Keratinocyte (primary cell): ENCODE data around the gene FMN1. TPM values are rescaled to one million over a fixed set of nuclear protein-coding genes. Genes with fewer than 3 reads are reported as not detected.

Experiments
- DNase-seq: peaks from one replicate; pipeline ENCODE4 v3.0.0-alpha.2; 2011; ENCODE audit warnings: low read depth, missing footprints, low spot score
- FAIRE-seq: peaks from 2 replicates; lab custom pipeline; 2011; peaks lifted over from hg19 to GRCh38; lab: Jason Lieb, UNC
- H2AFZ ChIP-seq: 2 replicates; pipeline ENCODE4 v1.6.0; 2012; ENCODE audit warnings: low read length, control low read depth, inconsistent platforms; ENCODE audit not compliant: control insufficient read depth
- H3K27ac ChIP-seq: 2 replicates; pipeline ENCODE4 v1.5.1; 2011; ENCODE audit warnings: low read length; ENCODE audit not compliant: control insufficient read depth, insufficient read depth
- H3K27me3 ChIP-seq: 3 replicates; pipeline ENCODE4 v1.6.0; 2011; ENCODE audit warnings: low read length; ENCODE audit not compliant: control insufficient read depth, insufficient read depth; ENCODE audit errors: extremely low read depth
- H3K36me3 ChIP-seq, 2 experiments: 2 replicates in 1 of 2; 3 replicates in 1 of 2; pipeline ENCODE4 v1.5.1; 2011; ENCODE audit warnings: low read length in 2 of 2, mild to moderate bottlenecking in 1 of 2; ENCODE audit not compliant: control insufficient read depth in 2 of 2, insufficient read depth in 2 of 2; ENCODE audit errors: extremely low read depth in 1 of 2
- H3K4me1 ChIP-seq: 3 replicates; pipeline ENCODE4 v1.5.1; 2011; ENCODE audit warnings: low read length; ENCODE audit not compliant: control insufficient read depth, insufficient read depth; ENCODE audit errors: extremely low read depth
- H3K4me2 ChIP-seq: 3 replicates; pipeline ENCODE4 v1.6.0; 2011; ENCODE audit warnings: low read depth, low read length; ENCODE audit not compliant: control insufficient read depth, insufficient read depth; ENCODE audit errors: extremely low read depth
- H3K4me3 ChIP-seq, 3 experiments: fragments of 200-600 bp in 1 of 3; sonication (generic) in 1 of 3; 2 replicates in 2 of 3; 3 replicates in 1 of 3; pipeline ENCODE4 v1.5.1; 2011 to 2016; ENCODE audit warnings: low read length in 3 of 3, mild to moderate bottlenecking in 3 of 3, control low read depth in 2 of 3, inconsistent platforms in 1 of 3, low read depth in 1 of 3, mixed read lengths in 1 of 3, mixed run types in 1 of 3, moderate library complexity in 1 of 3; ENCODE audit not compliant: control insufficient read depth in 2 of 3, insufficient read depth in 2 of 3; ENCODE audit errors: extremely low read depth in 1 of 3
- H3K79me2 ChIP-seq: 2 replicates; pipeline ENCODE4 v1.6.0; 2012; ENCODE audit warnings: low read length; ENCODE audit not compliant: control insufficient read depth, insufficient read depth
- H3K9ac ChIP-seq: 3 replicates; pipeline ENCODE4 v1.6.0; 2011; ENCODE audit warnings: low read length; ENCODE audit not compliant: control insufficient read depth, insufficient read depth; ENCODE audit errors: extremely low read depth
- H3K9me1 ChIP-seq: 3 replicates; pipeline ENCODE4 v1.6.0; 2011; ENCODE audit warnings: low read length; ENCODE audit not compliant: control insufficient read depth, insufficient read depth; ENCODE audit errors: extremely low read depth
- H3K9me3 ChIP-seq: 2 replicates; pipeline ENCODE4 v1.5.1; 2012; ENCODE audit warnings: low read depth, low read length; ENCODE audit not compliant: control insufficient read depth
- H4K20me1 ChIP-seq: 3 replicates; pipeline ENCODE4 v1.6.0; 2011; ENCODE audit warnings: low read length; ENCODE audit not compliant: control insufficient read depth, insufficient read depth; ENCODE audit errors: extremely low read depth
- CTCF ChIP-seq, 3 experiments: IDR thresholded peaks in 1 of 3; conservative IDR thresholded peaks in 1 of 3; optimal IDR thresholded peaks in 1 of 3; 2 replicates in 2 of 3; 3 replicates in 1 of 3; pipeline versions ENCODE3 to v1.5.1; 2011; ENCODE audit warnings: low read length in 3 of 3, mild to moderate bottlenecking in 3 of 3, moderate library complexity in 2 of 3, control low read depth in 1 of 3, inconsistent platforms in 1 of 3; ENCODE audit not compliant: insufficient read depth in 2 of 3; ENCODE audit errors: extremely low read depth in 1 of 3
- EZH2 ChIP-seq: IDR thresholded peaks from one replicate; pipeline ENCODE4 v1.6.1; 2012; ENCODE audit warnings: inconsistent platforms, mild to moderate bottlenecking, low read length, moderate library complexity
- dilution Hi-C: fragments of 300-500 bp; cut with MboI; formaldehyde crosslinking; loops from one replicate; pipeline ENCODE4 v1.7.0; 2020; ENCODE audit warnings: low sequenced_read_pairs; ENCODE audit not compliant: extremely low pct_ligation_motif_present
- polyA plus RNA-seq, 5 experiments: library from polyadenylated mRNA; depleted of rRNA in 3 of 5; stranded (reverse) in 3 of 5; stranded (forward) in 1 of 5; unstranded in 1 of 5; fragments of >200 nt; gene quantifications; 1 replicate in 1 of 5; 2 replicates in 3 of 5; 3 replicates in 1 of 5; pipeline versions ENCODE4 v1.2.1 to v1.2.3, GENCODE V29; 2011 to 2012; ENCODE audit warnings: missing spikeins in 2 of 5, low read depth in 1 of 5, low replicate concordance in 1 of 5

Gene FMN1
- polyA plus RNA-seq, 1 donor (not counting 4 experiments of a cell fraction or from before 2014, with no cell fraction given) = 0.71 TPM

GRCh38 chr15:33030315-33030714 is 164.2 kb downstream of the FMN1 start:
- no peaks in the 10 kb centered on the region for H3K9me1 ChIP-seq
- no peak for TF ChIP-seq CTCF (optimal IDR thresholded peaks at IDR 0.05 in 1 of 3, IDR thresholded peaks at IDR 0.05 in 1 of 3, conservative IDR thresholded peaks at IDR 0.05 in 1 of 3; ENCODE audit: extremely low read depth in 1 of 3, insufficient read depth in 2 of 3, low read length in 3 of 3)
- no peak for TF ChIP-seq EZH2
- no peaks in the 10 kb centered on the region for H3K9me3 ChIP-seq
- H4K20me1 ChIP-seq = no peaks in the 10 kb centered on the region
- no peak overlapping the region for H3K9ac ChIP-seq
- H3K36me3 ChIP-seq = no peaks in the 10 kb centered on the region
- no peaks in the 10 kb centered on the region for H3K27me3 ChIP-seq
- H3K4me1 ChIP-seq = peaks cover 7% of the 10 kb centered on the region
- no peak overlapping the region for H3K4me2 ChIP-seq
- H3K79me2 ChIP-seq = no peaks in the 10 kb centered on the region
- dilution Hi-C loops = no loop called here
- H3K27ac ChIP-seq = no peak overlapping the region
- DNase-seq (no peak), FAIRE-seq (no peak)
- no peak overlapping the region for H2AFZ ChIP-seq
- no peak overlapping the region for H3K4me3 ChIP-seq

- Histone ChIP-seq H4K20me1 (no peaks in the 10 kb centered on the region), H3K36me3 (no peaks in the 10 kb centered on the region)
- dilution Hi-C loops = no loop called here
These were observed 165.3 kb downstream of the FMN1 start for GRCh38 chr15:33029109-33029652.

More at GRCh38 chr15:33029109-33029652, 165.3 kb downstream of the FMN1 start:
- H3K4me1 ChIP-seq = peaks cover 7% of the 10 kb centered on the region
- H3K27me3 ChIP-seq = no peaks in the 10 kb centered on the region
- TF ChIP-seq CTCF (optimal IDR thresholded peaks at IDR 0.05 in 1 of 3, IDR thresholded peaks at IDR 0.05 in 1 of 3, conservative IDR thresholded peaks at IDR 0.05 in 1 of 3; ENCODE audit: extremely low read depth in 1 of 3, insufficient read depth in 2 of 3, low read length in 3 of 3) (no peak), EZH2 (no peak)
- no peak overlapping the region for H3K4me2 ChIP-seq
- H3K9me3 ChIP-seq = no peaks in the 10 kb centered on the region
- no peak overlapping the region for H3K4me3 ChIP-seq
- H3K9me1 ChIP-seq = no peaks in the 10 kb centered on the region
- FAIRE-seq = no peak
- H3K9ac ChIP-seq = no peak overlapping the region
- no peak for DNase-seq
- no peaks in the 10 kb centered on the region for H3K79me2 ChIP-seq
- H3K27ac ChIP-seq = no peak overlapping the region
- no peak overlapping the region for H2AFZ ChIP-seq
